Neural crest cell (in vitro differentiated cells): ENCODE measurements around the gene NPAS2. TPM values are rescaled to one million over a fixed set of nuclear protein-coding genes. Genes with fewer than 3 reads are reported as not detected.
A peak's percentile ranks its signal among the peaks of the same experiment; 100 is the strongest.

ENCODE experiments used
- DNase-seq: peaks from one replicate; pipeline ENCODE4 v3.0.0; 2021; ENCODE audit warnings: low read depth, mixed read lengths, low spot score
- H3K27ac Mint-ChIP-seq: one replicate; pipeline ENCODE4 v1.8.0; 2021; ENCODE audit warnings: mild to moderate bottlenecking, mixed read lengths; ENCODE audit not compliant: unreplicated experiment
- H3K27me3 Mint-ChIP-seq: 2 replicates; pipeline ENCODE4 v1.8.0; 2021; ENCODE audit warnings: low read depth, mild to moderate bottlenecking, mixed read lengths
- H3K36me3 Mint-ChIP-seq: 2 replicates; pipeline ENCODE4 v1.8.0; 2021; ENCODE audit warnings: low read depth, mild to moderate bottlenecking, mixed read lengths
- H3K4me1 Mint-ChIP-seq: 2 replicates; pipeline ENCODE4 v1.8.0; 2021; ENCODE audit warnings: mixed read lengths
- H3K4me3 Mint-ChIP-seq: one replicate; pipeline ENCODE4 v1.8.0; 2021; ENCODE audit warnings: mild to moderate bottlenecking, mixed read lengths
- H3K9me3 Mint-ChIP-seq: 2 replicates; pipeline ENCODE4 v1.8.0; 2021; ENCODE audit warnings: mixed read lengths
- total RNA-seq: library from RNA; stranded (reverse); gene quantifications from 2 replicates; pipeline ENCODE4 v1.2.1, GENCODE V29; 2021
- TF ChIP-seq, protein P1 (sequence below): fragments of 200-600 bp; sonication (generic); conservative IDR thresholded peaks from 2 replicates; pipeline ENCODE4 v1.5.0; 2021; ENCODE audit warnings: antibody characterized with exemption, mild to moderate bottlenecking

The NPAS2 gene
- total RNA-seq, 1 donor from 2014 or later = 2.6 TPM

DNA sequence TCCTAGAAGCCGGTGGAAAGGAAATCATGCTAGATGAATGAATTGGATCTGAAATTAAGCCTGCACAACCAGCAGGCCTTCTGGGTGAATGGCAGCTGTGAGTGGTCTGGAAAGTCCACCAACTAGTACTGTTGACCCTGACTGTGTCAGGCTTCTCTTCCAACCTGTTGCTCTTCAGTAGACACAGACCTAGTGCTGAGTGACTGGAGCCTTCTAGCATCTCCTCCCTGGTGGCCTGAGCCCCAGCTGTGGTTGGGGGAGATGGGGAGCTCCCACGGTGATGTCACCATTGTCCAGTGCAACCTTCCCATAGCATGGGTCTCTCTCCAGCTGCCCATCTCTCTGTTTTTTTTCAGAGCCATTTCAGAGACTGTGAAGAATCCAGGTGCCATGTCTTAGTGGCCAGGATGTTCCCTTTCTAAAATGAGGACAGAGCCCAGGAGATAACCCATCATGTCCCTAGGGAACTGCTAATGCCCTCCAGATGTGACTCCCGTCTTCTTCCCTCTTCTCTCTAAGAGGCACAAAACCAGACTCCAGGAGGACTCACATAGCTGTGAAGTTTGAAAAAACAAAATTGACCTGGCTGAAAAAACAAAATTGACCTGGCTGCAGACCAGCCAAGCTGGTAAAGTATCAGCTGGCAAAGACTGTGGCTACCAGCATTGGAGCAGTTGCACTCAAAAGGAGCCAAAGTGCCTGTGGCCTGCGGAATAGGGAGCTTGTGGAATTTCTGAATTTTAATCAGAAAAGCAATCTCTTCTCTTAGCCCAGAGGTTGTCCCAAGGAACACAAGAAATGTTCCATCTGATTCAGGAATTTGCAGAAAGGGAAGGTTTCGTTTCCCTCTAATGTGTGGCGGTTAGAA is 114.8 kb downstream of the NPAS2 start:
- Mint-ChIP-seq H3K9me3 (no peaks in the 10 kb centered on the region), H3K36me3 (no peaks in the 10 kb centered on the region), H3K27me3 (no peaks in the 10 kb centered on the region), H3K4me3 (no peak overlapping the region), H3K27ac (no peak overlapping the region), H3K4me1 (peaks cover 6% of the 10 kb centered on the region)
- no peak for DNase-seq
- TF ChIP-seq, protein P1, sequence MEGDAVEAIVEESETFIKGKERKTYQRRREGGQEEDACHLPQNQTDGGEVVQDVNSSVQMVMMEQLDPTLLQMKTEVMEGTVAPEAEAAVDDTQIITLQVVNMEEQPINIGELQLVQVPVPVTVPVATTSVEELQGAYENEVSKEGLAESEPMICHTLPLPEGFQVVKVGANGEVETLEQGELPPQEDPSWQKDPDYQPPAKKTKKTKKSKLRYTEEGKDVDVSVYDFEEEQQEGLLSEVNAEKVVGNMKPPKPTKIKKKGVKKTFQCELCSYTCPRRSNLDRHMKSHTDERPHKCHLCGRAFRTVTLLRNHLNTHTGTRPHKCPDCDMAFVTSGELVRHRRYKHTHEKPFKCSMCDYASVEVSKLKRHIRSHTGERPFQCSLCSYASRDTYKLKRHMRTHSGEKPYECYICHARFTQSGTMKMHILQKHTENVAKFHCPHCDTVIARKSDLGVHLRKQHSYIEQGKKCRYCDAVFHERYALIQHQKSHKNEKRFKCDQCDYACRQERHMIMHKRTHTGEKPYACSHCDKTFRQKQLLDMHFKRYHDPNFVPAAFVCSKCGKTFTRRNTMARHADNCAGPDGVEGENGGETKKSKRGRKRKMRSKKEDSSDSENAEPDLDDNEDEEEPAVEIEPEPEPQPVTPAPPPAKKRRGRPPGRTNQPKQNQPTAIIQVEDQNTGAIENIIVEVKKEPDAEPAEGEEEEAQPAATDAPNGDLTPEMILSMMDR = no peak

DNA sequence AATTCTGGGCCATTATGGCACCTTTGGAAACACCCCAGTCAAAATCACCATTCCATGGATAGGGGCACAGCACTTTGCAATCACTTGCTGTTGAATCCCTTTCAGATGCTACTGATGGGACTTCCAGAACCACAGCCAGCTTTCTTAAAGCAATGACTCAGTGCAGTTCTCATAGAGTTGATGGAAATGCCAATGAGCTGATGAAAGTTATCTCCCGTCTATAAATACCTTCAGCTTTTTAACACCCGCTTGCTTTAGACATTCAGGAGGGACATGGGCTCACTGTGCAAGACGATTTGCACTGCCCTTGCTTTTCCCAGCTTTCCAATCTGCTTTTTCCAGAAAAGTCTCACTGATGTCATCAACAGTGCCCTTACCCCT is 115.4 kb downstream of the NPAS2 start:
- no peaks in the 10 kb centered on the region for H3K9me3 Mint-ChIP-seq
- TF ChIP-seq, protein P1 = no peak
- H3K27me3 Mint-ChIP-seq = no peaks in the 10 kb centered on the region
- H3K4me3 Mint-ChIP-seq = no peak overlapping the region
- no peak overlapping the region for H3K27ac Mint-ChIP-seq
- H3K4me1 Mint-ChIP-seq = peaks cover 6% of the 10 kb centered on the region
- DNase-seq = no peak
- no peaks in the 10 kb centered on the region for H3K36me3 Mint-ChIP-seq

DNA sequence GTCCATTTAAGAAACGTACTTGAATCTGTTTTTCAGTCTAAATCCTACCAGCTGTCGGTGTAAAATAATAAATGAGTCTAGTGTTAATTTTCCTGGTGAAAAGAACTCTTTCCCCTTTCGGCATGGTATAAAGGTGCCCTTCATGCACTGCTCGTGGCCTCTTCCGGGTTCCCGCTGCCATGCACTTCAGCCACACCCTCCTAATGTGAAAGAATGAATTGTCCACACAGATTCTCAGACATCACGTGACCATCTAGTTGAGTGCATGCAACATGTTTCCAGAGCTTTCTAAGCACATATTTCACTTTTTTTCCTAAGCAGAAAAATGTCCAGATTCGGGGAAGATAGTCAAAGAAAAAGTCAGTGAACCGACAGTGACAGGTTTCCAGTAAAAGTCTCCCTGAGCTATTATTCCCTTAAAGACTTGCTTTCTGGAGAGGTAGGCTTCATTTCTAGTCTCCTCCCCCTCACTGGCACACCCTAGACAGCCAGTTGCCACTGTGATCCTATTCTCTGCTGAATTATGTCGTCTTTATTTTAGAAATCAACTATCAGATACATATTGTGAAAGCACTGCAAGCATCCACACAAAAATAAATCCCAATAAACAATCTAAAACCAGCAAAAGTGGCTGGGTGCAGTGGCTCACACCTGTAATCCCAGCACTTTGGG is 116.3 kb downstream of the NPAS2 start:
- no peak for DNase-seq
- Mint-ChIP-seq H3K9me3 (no peaks in the 10 kb centered on the region), H3K27me3 (no peaks in the 10 kb centered on the region), H3K4me3 (no peak overlapping the region), H3K27ac (peak overlapping the region; percentile 8), H3K36me3 (no peaks in the 10 kb centered on the region), H3K4me1 (peaks cover 6% of the 10 kb centered on the region)
- TF ChIP-seq, protein P1 = no peak

DNA sequence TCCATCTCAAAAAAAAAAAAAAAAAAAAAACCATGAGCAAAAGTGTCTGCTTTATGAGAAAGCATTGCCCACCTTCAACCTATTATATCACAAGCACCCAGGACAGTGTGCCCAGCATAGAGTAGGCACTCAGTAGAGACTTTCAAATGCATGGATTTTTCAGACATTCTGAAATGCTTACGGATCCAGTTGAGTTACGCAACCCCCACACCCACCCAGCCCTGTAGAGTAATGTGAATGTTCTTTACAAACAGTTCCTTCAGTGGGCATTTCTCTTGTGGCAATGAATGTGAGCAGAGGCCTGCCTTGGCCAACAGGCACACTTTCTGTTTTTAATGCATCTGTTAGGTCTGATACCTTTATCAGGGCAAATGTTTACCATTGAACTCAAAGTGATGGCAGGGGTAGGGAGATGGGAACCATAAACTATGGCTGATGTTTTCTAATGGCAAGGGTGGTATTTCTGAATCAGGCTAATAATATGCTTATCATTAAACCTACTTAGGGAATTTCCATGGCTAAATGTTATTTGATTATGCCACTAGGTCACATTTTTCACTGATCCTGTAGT is 117.1 kb downstream of the NPAS2 start:
- H3K9me3 Mint-ChIP-seq = no peaks in the 10 kb centered on the region
- peaks cover 6% of the 10 kb centered on the region for H3K4me1 Mint-ChIP-seq
- H3K4me3 Mint-ChIP-seq = no peak overlapping the region
- no peaks in the 10 kb centered on the region for H3K27me3 Mint-ChIP-seq
- H3K27ac Mint-ChIP-seq = no peak overlapping the region
- no peak for DNase-seq
- TF ChIP-seq, protein P1 = no peak
- H3K36me3 Mint-ChIP-seq = no peaks in the 10 kb centered on the region

DNA sequence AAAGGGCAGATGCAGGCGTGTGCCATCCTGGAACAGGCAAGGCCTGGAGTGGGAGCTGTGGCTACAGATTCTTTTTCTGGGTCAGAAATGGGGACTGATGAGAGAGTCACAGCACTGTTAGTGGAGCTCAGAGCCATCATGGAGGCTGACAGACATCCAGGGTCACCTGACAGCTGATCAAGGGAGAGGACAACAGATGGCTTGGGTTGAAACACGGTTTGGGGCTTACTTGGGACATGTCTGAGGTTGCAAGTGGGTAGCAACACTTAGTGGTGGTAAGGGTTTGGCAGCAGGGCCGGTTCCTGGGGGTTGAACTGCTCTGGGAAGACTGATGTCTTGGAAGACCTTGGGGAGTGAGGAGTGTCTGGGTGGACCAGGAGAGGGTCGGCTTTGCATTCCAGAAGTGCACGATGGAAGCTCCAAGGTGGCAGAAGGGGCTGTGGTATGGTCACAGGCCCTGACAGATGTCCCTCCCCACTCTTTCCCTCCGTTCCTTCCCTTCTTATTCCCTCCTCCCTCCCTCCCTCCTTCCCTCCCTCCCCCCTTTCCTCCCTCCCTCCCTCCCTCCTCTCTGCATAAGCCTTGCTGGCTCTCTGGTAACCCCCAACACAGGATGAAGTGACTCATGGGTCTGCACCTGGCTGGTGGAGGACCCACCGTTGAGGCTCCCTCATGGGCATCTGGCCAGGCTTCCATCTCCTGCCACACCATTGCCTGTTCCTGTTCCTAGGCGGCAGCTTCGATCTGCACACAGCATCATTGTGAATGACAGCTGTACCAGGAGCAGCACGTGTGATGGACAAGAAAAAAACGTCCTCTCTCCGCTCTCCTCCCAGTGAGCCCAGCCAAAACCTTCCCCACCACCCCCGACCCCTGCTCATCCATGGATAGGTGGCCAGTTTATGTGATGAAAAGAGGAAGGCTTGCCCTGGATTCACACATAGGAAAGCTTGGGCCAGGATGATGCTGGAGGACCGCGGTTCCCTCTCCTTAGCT is 118.4 kb downstream of the NPAS2 start:
- Mint-ChIP-seq H3K27ac (no peak overlapping the region), H3K9me3 (no peaks in the 10 kb centered on the region), H3K4me3 (no peak overlapping the region), H3K4me1 (peaks cover 6% of the 10 kb centered on the region), H3K27me3 (no peaks in the 10 kb centered on the region), H3K36me3 (no peaks in the 10 kb centered on the region)
- TF ChIP-seq, protein P1 = no peak
- DNase-seq = no peak
